ENCODE results near the gene CPNE4.

Gene CPNE4

GRCh38 chr3:131705099-131705498, 329.7 kb downstream of the CPNE4 start:
- DNase-seq (ENCODE audit: low read depth in 2 of 2, low spot score in 1 of 2), result no peak

GRCh38 chr3:131704098-131704497, 330.7 kb downstream of the CPNE4 start:
- DNase-seq (ENCODE audit: low read depth in 2 of 2, low spot score in 1 of 2), result no peak

DNA sequence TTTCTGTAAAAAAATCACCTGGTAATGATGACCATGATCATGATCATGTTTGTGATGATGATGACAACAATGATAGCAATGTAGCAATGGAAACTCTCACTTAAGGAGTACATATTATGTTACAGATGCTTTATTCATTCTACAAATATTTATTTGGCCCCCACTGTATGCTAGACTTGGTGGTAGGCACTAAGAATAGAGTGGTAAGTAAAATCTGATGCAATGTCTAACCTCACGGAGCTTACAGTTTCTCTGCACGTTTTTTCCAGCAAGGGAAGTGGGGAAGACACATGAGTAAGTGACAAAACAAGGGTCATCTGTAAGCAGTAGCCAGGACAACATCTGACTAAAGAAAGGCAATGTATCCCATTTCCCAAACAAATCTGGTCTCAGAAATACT, 332.7 kb downstream of the CPNE4 start:
- DNase-seq (ENCODE audit: low read depth in 2 of 2, low spot score in 1 of 2), result no peak

DNA sequence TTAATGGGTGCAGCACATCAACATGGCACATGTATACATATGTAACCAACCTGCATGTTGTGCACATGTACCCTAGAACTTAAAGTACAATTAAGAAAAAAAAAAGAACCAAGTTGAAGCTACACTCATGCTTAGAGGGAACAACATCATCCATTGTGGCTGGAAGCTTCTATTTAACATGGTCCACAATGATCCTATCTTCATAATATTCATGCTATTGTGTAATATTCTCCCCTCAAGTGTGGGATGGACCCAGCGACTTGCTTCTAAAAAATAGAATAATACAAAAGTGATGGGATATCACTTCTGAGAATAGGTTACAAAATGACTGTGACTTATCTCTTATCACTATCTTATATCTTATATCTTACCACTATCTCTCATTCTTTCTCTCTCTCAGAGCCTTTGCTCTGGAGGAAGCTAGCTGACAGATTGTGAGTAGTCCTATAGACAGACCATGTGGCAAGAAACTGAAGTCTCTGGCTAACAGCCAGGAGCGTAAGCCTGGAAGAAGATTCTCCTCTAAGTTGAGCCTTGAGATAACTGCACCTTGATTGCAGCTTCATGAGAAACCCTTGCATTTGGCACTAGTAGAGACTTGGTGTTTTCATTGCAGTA, 333.6 kb downstream of the CPNE4 start:
- DNase-seq (ENCODE audit: low read depth in 2 of 2, low spot score in 1 of 2), result no peak

GRCh38 chr3:131699001-131699400, 335.8 kb downstream of the CPNE4 start:
- DNase-seq (ENCODE audit: low read depth in 2 of 2, low spot score in 1 of 2), result no peak

GRCh38 chr3:131694376-131694775, 340.4 kb downstream of the CPNE4 start:
- no peak for DNase-seq (ENCODE audit: low read depth in 2 of 2, low spot score in 1 of 2)

DNA sequence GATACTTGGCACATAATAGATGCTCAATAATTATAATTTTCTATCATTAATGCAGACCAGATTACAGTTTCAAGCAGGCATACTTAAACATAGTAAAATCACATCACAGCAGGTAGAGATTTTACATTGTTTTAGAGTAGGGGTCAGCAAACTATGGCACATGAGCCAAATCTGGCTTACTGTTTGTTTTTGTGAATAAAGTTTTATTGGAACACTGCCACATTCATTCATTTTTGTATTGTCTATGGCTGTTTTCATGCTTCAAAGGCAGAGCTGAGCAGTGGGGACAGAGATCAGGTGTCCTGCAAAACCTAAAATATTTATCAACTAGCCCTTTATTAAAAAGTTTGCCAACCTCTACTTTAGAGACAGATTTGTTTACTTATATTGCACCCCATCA, 342.5 kb downstream of the CPNE4 start:
- no peak for DNase-seq (ENCODE audit: low read depth in 2 of 2, low spot score in 1 of 2)

DNA sequence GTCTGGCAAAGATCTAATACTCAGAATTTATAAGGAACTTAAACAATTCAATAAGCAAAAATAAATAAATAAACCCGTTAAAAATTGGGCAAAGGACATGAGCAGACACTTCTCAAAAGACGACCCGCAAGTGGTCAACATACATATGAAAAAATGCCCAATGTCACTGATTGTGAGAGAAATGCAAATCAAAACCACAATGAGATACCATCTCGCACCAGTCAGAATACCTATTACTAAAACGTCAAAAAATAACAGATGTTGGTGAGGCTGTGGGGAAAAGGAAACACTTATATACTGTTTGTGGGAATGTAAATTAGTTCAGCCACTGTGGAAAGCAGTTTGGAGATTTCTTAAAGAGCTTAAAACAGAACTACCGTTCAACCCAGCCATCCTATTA, 344.0 kb downstream of the CPNE4 start:
- no peak for DNase-seq (ENCODE audit: low read depth in 2 of 2, low spot score in 1 of 2)

DNA sequence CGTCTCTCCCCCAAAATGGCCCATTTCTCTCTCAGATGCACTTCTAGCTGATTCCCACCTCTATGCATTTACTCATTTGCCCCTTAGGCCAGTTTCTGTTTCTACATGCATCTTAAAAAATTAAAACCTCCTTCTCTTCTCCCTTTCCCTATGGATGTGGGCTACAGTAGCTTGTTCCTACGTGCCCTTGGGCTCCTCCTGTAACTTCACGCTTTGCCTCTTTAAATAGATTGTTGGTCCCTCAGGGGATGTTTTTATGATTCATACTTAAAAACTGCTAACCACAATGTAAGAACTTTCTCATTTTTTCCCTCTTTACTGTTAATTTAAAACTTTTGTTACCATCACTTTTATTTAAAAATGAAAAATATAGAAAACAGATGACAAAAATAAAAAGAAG, 346.4 kb downstream of the CPNE4 start:
- no peak for DNase-seq (ENCODE audit: low read depth in 2 of 2, low spot score in 1 of 2)

DNA sequence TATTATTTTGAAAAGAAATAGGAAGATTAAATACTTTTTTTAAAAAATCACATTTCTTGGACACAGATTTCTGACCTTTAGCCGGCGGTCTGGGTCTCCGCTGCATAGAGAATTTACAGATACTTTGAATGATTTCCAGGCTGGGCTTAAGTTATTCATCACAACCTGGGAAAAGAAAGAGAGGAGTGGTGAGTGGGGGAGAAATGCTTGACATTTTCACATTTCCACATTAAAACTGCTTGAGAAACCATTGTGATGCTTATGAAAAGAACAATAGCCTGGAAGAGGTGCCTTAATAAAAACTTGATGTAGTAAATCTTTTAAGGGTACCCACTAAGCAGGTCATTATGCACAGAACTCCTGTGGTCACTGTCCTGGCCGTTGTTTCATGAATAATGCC, 365.2 kb downstream of the CPNE4 start:
- DNase-seq (ENCODE audit: low read depth in 2 of 2, low spot score in 1 of 2), result no peak

- DNase-seq (ENCODE audit: low read depth in 2 of 2, low spot score in 1 of 2), result no peak
Observed at GRCh38 chr3:131658771-131659170, 376.0 kb downstream of the CPNE4 start.

- no peak for DNase-seq (ENCODE audit: low read depth in 2 of 2, low spot score in 1 of 2)
Observed at GRCh38 chr3:131658115-131658514, 376.7 kb downstream of the CPNE4 start.

GRCh38 chr3:131655070-131655690, 379.6 kb downstream of the CPNE4 start:
- DNase-seq (ENCODE audit: low read depth in 2 of 2, low spot score in 1 of 2), result no peak

DNA sequence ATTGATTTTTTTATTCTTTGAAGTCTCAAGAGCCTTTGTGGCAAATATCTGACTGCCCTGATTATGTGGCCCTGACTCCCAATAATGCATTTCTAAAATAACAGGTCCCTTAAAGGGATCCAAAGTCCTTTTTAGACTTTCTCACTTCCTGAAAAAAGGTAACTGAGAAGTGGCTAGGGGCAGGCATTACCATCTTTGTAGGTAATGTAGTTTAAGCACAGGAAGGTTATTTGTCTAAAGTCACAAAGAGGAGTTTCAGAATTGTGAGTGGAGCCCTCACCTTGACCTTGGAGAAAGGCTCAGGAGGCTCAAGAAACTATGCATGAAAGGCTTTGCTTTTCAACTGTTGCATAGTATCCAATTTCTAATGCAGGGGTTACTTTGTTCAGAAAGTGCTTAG, 389.2 kb downstream of the CPNE4 start:
- DNase-seq (ENCODE audit: low read depth in 2 of 2, low spot score in 1 of 2), result no peak

DNA sequence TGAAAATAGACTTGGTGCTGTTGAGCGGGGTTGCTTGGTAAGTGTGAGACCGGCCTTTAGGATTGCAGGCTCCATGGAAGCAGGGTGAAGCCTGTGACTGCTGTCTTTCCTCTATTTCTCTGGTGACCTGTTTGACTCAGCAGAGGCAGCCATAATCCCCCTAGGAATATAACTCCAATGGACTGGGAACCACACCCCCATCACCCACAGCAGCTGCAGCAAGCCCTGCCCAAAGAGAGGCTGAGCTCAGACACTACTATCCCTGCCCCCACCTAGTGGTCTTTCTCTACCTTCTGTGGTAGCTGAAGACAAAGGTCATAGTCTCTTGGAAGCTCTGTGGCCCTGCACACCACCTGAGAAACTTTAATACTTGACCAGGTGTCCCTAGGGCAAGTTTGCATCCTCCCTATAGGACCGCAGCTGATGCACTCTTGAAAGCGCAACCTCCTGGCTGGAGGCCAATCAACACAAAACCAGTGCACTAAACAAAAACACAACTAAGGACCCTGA, 398.5 kb downstream of the CPNE4 start:
- no peak for DNase-seq (ENCODE audit: low read depth in 2 of 2, low spot score in 1 of 2)

- DNase-seq (ENCODE audit: low read depth in 2 of 2, low spot score in 1 of 2), result no peak
Observed at GRCh38 chr3:131630807-131631206, 404.0 kb downstream of the CPNE4 start.

DNA sequence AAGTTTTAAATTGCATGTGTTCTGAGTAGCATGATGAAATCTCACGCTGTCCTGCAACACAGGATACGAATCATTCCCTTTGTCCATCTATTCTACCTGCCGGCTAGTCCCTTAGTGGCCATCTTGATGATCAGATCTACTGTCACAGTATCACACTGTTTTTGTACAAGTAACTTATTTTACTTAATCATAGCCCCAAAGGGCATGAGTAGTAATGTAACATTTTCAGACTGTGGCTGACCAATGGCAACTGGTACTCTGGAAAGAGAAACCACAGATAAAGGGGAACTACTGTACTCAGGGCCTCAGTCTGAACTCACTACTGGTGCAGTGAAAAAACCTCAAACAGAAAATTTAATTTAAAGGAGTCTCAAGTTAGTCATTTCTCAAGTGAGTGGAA, 404.7 kb downstream of the CPNE4 start:
- DNase-seq (ENCODE audit: low read depth in 2 of 2, low spot score in 1 of 2), result no peak

DNA sequence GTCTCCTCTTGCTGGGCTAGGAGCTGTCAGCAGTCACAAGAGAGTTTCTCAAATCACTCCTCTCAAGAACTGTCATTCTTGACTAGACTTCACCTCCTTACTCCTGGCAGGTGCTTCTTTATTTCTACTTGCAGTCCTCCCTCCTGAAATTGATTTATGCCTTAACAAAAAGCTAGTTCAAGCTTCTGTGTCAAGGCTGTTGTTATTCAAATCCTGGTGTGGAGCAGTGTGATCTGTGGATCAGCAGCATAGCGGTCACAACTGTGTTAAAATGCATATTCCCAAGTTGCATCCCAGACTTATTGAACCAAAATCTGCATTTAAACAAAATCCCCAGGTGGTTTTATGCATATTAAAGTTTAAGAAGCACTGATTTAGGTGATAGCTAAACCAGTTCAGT, 411.4 kb downstream of the CPNE4 start:
- no peak for DNase-seq (ENCODE audit: low read depth in 2 of 2, low spot score in 1 of 2)

- DNase-seq (ENCODE audit: low read depth in 2 of 2, low spot score in 1 of 2), result no peak
Observed at GRCh38 chr3:131622726-131623125, 412.1 kb downstream of the CPNE4 start.

GRCh38 chr3:131620977-131621376, 413.8 kb downstream of the CPNE4 start:
- no peak for DNase-seq (ENCODE audit: low read depth in 2 of 2, low spot score in 1 of 2)

- no peak for DNase-seq (ENCODE audit: low read depth in 2 of 2, low spot score in 1 of 2)
Observed at GRCh38 chr3:131619821-131620220, 415.0 kb downstream of the CPNE4 start.

- no peak for DNase-seq (ENCODE audit: low read depth in 2 of 2, low spot score in 1 of 2)
Observed at GRCh38 chr3:131616719-131617118, 418.1 kb downstream of the CPNE4 start.

DNA sequence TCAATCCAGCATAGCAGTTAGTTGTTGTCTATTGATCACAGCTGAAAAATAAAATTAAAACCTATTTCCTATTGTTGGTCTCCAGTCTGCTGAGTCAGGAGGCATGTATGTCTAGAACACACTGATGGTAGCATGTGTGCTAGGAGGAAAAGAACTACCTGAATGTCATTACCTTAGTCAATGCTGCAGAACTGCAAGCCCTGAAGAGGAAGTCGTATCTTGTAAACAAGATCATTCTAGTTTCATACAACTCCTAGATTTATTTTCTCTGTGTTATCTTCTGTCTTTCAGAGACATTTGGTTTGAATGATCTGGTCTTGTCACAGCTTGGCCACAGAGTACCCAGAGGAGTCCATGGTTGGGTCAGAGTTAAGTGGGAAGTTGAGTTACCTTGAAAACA, 422.1 kb downstream of the CPNE4 start:
- DNase-seq (ENCODE audit: low read depth in 2 of 2, low spot score in 1 of 2), result no peak

All from stimulated activated CD8-positive, alpha-beta memory T cell treated with anti-CD3 and anti-CD28 coated beads, Interleukin-4, amount 100 ng/mL, for 4 hours (primary cell).